HG03039 (cell line): ENCODE measurements around the gene GPRC5C.
"Not testable (repeated sequence)": the region's sequence is repeated elsewhere in the genome, so short reads cannot be mapped to it uniquely, and the experiment has no call there.

Experiments used
- ATAC-seq: cut with Tn5 transposase; IDR thresholded peaks from one replicate; pipeline ENCODE4 v1.9.1; 2021; ENCODE audit warnings: mild to moderate bottlenecking, moderate library complexity; ENCODE audit not compliant: unreplicated experiment

The GPRC5C gene

GRCh38 chr17:74404789-74405188, 27.1 kb upstream of the GPRC5C start:
- ATAC-seq, result no peak

- ATAC-seq, result not testable (repeated sequence)
Measured at GRCh38 chr17:74405311-74405710, 26.6 kb upstream of the GPRC5C start.

- ATAC-seq, result no peak
Measured at GRCh38 chr17:74407384-74407783, 24.5 kb upstream of the GPRC5C start.

- ATAC-seq, result no peak
Measured at GRCh38 chr17:74408262-74408661, 23.6 kb upstream of the GPRC5C start.

- no peak for ATAC-seq
Measured at GRCh38 chr17:74408815-74409214, 23.1 kb upstream of the GPRC5C start.

- no peak for ATAC-seq
Measured at GRCh38 chr17:74410001-74410443, 21.9 kb upstream of the GPRC5C start.

GRCh38 chr17:74412581-74412980, 19.3 kb upstream of the GPRC5C start:
- no peak for ATAC-seq

GRCh38 chr17:74413491-74413890, 18.4 kb upstream of the GPRC5C start:
- ATAC-seq, result no peak

- no peak for ATAC-seq
Measured at GRCh38 chr17:74414510-74414909, 17.4 kb upstream of the GPRC5C start.

- no peak for ATAC-seq
Measured at GRCh38 chr17:74415608-74416396, 16.1 kb upstream of the GPRC5C start.

GRCh38 chr17:74417178-74418045, 14.5 kb upstream of the GPRC5C start:
- no peak for ATAC-seq

- no peak for ATAC-seq
Measured at GRCh38 chr17:74419928-74420411, 11.9 kb upstream of the GPRC5C start.

- no peak for ATAC-seq
Measured at GRCh38 chr17:74424117-74424516, 7.8 kb upstream of the GPRC5C start.

- ATAC-seq, result no peak
Measured at GRCh38 chr17:74424657-74425056, 7.2 kb upstream of the GPRC5C start.

GRCh38 chr17:74426551-74427047, 5.3 kb upstream of the GPRC5C start:
- no peak for ATAC-seq

GRCh38 chr17:74427048-74427762, 4.7 kb upstream of the GPRC5C start:
- no peak for ATAC-seq

GRCh38 chr17:74427763-74428153, 4.1 kb upstream of the GPRC5C start:
- no peak for ATAC-seq

GRCh38 chr17:74429604-74430384, 2.1 kb upstream of the GPRC5C start:
- ATAC-seq, result no peak

GRCh38 chr17:74430385-74430705, 1.5 kb upstream of the GPRC5C start:
- ATAC-seq, result no peak
